Lower leg skin (tissue), 4 donors: Measurements from ENCODE around the gene LEMD3. TPM values are rescaled to one million over a fixed set of nuclear protein-coding genes. Genes with fewer than 3 reads are reported as not detected.

Experiments
- DNase-seq, 2 donors: peaks; one replicate each; pipeline ENCODE4 v3.0.0-alpha.2; 2019; ENCODE audit warnings: low spot score in 2 of 2
- H3K4me3 ChIP-seq: fragments of 200-600 bp; sonication (generic); 2 replicates; pipeline ENCODE4 v1.5.1; 2017; ENCODE audit warnings: mild to moderate bottlenecking, low read depth; ENCODE audit not compliant: poor library complexity, severe bottlenecking
- POLR2A ChIP-seq, 2 donors: fragments of 450-650 bp; IDR thresholded peaks; one replicate each; pipeline ENCODE4 v1.6.1; 2016 to 2017; ENCODE audit warnings: antibody characterized with exemption in 2 of 2, mild to moderate bottlenecking in 1 of 2, moderate library complexity in 1 of 2
- WGBS, 2 donors: methylation state at CpG; one replicate each; pipeline ENCODE4 v1.1.5; 2018; 5-methylcytosine and 5-hydroxymethylcytosine counted together
- intact Hi-C: fragments of 100-400 bp; cut with DNase I; formaldehyde crosslinking; loops from one replicate; pipeline ENCODE4 v1.15.0; 2023; ENCODE audit warnings: low total_unique reads
- total RNA-seq, 4 donors: library from RNA; depleted of rRNA; stranded (reverse); fragments of >200 nt; gene quantifications; one replicate each; pipeline ENCODE4 v1.1.0, GENCODE V29; 2016
- TF ChIP-seq, protein P1 (sequence below), 3 donors: fragments of 450-650 bp; IDR thresholded peaks; one replicate each; pipeline ENCODE4 v1.5.1; 2016; ENCODE audit warnings: antibody characterized with exemption in 3 of 3, mild to moderate bottlenecking in 3 of 3, moderate library complexity in 2 of 3

LEMD3 gene
- total RNA-seq, 4 donors from 2014 or later = 45.1 to 89.8 (median 53.7) TPM

DNA sequence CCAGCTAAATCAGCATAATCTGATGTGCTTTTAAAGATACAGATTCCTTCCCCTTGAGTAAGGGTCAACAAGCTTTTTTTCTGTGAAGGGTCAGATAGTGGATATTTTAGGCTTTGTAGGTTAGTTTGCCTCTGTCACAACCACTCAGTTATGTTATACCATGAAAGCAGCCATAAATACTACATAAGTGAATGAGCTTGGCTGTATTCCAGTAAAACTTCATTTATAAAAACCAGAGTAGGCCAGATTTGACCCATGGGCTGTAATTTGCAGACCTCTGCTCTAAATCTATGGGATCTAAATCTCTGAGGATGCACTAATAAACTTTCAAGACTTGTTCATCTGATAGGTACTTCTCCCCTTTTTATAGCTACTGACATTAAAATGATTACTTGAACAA is 47.7 kb downstream of the LEMD3 start:
- DNase-seq = no peak
- intact Hi-C loops = no loop called here
- TF ChIP-seq, protein P1, sequence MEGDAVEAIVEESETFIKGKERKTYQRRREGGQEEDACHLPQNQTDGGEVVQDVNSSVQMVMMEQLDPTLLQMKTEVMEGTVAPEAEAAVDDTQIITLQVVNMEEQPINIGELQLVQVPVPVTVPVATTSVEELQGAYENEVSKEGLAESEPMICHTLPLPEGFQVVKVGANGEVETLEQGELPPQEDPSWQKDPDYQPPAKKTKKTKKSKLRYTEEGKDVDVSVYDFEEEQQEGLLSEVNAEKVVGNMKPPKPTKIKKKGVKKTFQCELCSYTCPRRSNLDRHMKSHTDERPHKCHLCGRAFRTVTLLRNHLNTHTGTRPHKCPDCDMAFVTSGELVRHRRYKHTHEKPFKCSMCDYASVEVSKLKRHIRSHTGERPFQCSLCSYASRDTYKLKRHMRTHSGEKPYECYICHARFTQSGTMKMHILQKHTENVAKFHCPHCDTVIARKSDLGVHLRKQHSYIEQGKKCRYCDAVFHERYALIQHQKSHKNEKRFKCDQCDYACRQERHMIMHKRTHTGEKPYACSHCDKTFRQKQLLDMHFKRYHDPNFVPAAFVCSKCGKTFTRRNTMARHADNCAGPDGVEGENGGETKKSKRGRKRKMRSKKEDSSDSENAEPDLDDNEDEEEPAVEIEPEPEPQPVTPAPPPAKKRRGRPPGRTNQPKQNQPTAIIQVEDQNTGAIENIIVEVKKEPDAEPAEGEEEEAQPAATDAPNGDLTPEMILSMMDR (IDR thresholded peaks at IDR 0.05) = no peak
- no peak for TF ChIP-seq POLR2A (IDR thresholded peaks at IDR 0.05)
- H3K4me3 ChIP-seq = no peak overlapping the region

DNA sequence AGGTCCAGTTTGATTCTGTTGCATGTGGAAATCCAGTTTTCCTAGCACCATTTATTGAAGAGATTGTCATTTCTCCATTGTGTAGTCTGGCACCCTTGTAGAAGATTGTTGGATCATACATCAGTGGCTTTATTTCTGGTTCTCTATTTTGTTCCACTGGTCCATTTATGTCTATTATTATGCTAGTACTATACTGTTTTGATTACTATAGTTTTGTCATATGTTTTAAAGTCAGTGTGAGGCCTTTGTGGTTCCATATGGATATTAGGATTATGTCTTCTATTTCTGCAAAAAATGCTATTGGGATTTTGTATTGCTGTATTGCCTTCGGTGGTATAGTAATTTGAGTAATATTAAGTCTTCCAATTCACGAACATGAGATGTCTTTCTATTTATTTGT is 51.4 kb downstream of the LEMD3 start:
- intact Hi-C loops = no loop called here

DNA sequence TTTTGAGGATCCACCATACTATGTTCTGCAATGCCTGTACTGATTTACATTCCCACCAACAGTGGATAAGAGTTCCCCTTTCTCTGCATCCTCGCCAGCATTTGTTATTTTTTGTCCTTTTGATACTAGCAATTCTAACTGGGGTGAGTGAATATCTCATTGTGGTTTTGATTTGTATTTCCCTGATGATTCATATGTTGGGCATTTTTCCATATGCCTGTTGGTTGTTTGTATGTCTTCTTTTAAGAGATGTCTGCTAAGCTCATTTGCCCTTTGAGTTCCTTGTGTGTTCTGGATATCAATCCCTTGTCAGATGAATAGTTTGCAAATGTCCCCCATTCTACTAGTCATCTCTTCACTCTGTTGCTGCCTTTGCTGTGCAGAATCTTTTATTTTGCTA is 60.1 kb downstream of the LEMD3 start:
- 88% methylated on average over 1 of the region's 1 CpG for WGBS, 2 donors

More for the DNA sequence above, 51.4 kb downstream of the LEMD3 start:
- TF ChIP-seq, protein P1 (IDR thresholded peaks at IDR 0.05) = no peak
- TF ChIP-seq POLR2A (IDR thresholded peaks at IDR 0.05) = no peak
- WGBS, 2 donors = 95 to 99% methylated on average over 2 of the region's 2 CpGs
- H3K4me3 ChIP-seq = no peak overlapping the region
- no peak for DNase-seq

DNA sequence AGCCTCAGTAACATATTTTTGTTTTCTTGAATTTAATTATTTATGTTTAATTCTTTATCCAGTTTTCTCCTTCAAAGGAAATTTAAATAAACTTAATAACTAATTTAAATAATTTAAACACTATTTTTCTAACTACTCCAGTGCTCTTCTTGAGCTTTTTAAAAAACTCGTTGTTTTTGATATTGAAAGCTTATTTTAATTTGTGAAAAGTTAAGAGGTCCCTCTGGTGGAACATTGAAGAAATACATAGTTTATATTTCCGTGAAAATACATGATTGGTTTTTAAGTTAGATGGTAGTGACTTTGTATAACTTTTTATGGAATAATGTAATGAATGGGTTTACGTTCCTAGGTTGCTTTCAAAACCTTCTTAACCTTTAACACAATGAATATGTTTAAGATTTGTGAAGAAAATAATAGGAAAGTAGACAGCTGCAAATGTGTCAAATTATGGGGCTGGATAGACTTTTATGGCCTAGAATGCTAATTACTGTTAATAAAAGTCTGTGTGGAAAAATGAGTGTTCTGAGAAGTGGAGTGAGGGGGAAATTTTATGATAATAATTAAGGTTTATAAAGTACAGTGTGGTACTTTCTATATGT is 63.2 kb downstream of the LEMD3 start:
- intact Hi-C loops = no loop called here
- DNase-seq = no peak
- 20 to 23% methylated on average over 3 of the region's 3 CpGs for WGBS, 2 donors
- H3K4me3 ChIP-seq = no peak overlapping the region
- no peak for TF ChIP-seq POLR2A (IDR thresholded peaks at IDR 0.05)
- TF ChIP-seq, protein P1 (IDR thresholded peaks at IDR 0.05) = no peak

More for the DNA sequence above, 60.1 kb downstream of the LEMD3 start:
- no peak for TF ChIP-seq POLR2A (IDR thresholded peaks at IDR 0.05)
- TF ChIP-seq, protein P1 (IDR thresholded peaks at IDR 0.05) = no peak
- no peak for DNase-seq
- intact Hi-C loops = no loop called here
- no peak overlapping the region for H3K4me3 ChIP-seq

DNA sequence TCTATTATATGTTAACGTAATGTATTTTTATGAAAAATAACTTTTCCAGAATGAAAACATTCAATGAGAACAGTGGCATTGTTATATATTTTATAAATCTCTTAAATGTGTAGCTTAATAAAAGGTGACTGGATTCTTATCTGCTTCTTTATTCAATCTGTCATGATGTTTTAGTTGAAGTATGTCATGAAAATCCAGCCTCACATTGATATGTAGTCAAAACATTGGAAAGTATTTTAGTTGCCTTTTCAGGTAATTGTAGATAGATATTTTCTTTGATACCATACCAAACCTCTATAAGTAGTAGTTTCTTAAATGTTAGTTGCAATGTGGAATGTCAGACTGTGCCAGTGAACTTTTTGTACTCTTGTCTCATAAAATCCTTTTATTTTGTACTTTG is 67.8 kb downstream of the LEMD3 start:
- no peak overlapping the region for H3K4me3 ChIP-seq
- TF ChIP-seq POLR2A (IDR thresholded peaks at IDR 0.05) = no peak
- TF ChIP-seq, protein P1 (IDR thresholded peaks at IDR 0.05) = no peak
- WGBS, 2 donors = 95 to 98% methylated on average over 1 of the region's 1 CpG
- intact Hi-C loops = no loop called here
- DNase-seq = no peak

DNA sequence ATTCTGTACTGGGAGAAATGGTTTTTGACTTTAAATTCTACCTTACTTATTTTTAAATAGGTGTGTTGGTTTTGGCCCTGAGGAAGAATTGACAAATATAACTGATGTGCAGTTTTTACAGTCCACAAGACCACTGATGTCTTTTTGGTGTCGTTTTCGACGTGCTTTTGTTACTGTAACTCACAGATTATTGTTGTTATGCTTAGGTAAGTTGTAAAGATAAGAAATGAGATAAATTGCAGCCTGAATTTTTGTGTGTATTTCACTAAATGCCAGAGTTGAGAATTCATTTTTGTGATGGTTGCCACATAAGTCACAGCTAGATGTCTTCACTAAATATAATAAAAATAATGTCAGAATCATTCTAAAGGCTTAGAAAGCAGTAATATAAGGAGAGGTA is 69.2 kb downstream of the LEMD3 start:
- no peak for TF ChIP-seq POLR2A (IDR thresholded peaks at IDR 0.05)
- TF ChIP-seq, protein P1 (IDR thresholded peaks at IDR 0.05) = no peak
- intact Hi-C loops = no loop called here
- WGBS, 2 donors = 92% methylated on average over 3 of the region's 3 CpGs
- no peak for DNase-seq
- no peak overlapping the region for H3K4me3 ChIP-seq
